ENCODE measurements around the gene TSACC. TPM values are rescaled to one million over a fixed set of nuclear protein-coding genes. Genes with fewer than 3 reads are reported as not detected.
A peak's percentile ranks its signal among the peaks of the same experiment; 100 is the strongest.

The TSACC gene
- total and polyA plus RNA-seq, 2 of the 8 experiments (the other 6 are each of a cell fraction or from before 2014, with no cell fraction given) = 1.0 to 5.0 TPM

GRCh38 chr1:156291226-156292061 lies 46.9 kb upstream of the TSACC start (continued):
- TF ChIP-seq RFX5 (IDR thresholded peaks at IDR 0.05; ENCODE audit: borderline replicate concordance, low read depth, low read length) = no peak
- TF ChIP-seq, protein P1, sequence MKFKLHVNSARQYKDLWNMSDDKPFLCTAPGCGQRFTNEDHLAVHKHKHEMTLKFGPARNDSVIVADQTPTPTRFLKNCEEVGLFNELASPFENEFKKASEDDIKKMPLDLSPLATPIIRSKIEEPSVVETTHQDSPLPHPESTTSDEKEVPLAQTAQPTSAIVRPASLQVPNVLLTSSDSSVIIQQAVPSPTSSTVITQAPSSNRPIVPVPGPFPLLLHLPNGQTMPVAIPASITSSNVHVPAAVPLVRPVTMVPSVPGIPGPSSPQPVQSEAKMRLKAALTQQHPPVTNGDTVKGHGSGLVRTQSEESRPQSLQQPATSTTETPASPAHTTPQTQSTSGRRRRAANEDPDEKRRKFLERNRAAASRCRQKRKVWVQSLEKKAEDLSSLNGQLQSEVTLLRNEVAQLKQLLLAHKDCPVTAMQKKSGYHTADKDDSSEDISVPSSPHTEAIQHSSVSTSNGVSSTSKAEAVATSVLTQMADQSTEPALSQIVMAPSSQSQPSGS (IDR thresholded peaks at IDR 0.05; ENCODE audit: low read length) = no peak
- TF ChIP-seq RBBP5 (IDR thresholded peaks at IDR 0.05; ENCODE audit: borderline replicate concordance, low read depth, low read length) = 0 out of 2 replicates have a peak, but pooled peaks have one; percentile 57
- TF ChIP-seq CHD1 (IDR thresholded peaks at IDR 0.05; ENCODE audit: low read depth, low read length) = no peak
- no peak for TF ChIP-seq EZH2 (IDR thresholded peaks at IDR 0.05; ENCODE audit: low read depth, low read length, severe bottlenecking)
- TF ChIP-seq BCL11A (IDR thresholded peaks at IDR 0.05; ENCODE audit: low read depth in 2 of 2, low read length in 2 of 2) = no peak
- no peak for TF ChIP-seq GABPA (IDR thresholded peaks at IDR 0.05; ENCODE audit: borderline replicate concordance, insufficient read depth, low read length)
- TF ChIP-seq POLR2A (IDR thresholded peaks at IDR 0.05; ENCODE audit: control extremely low read depth in 1 of 2, low read depth in 2 of 2, low read length in 2 of 2) = peak; percentile 31 to 59; a peak in 2 of 3 replicates
- TF ChIP-seq, protein P2, sequence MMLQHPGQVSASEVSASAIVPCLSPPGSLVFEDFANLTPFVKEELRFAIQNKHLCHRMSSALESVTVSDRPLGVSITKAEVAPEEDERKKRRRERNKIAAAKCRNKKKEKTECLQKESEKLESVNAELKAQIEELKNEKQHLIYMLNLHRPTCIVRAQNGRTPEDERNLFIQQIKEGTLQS (IDR thresholded peaks at IDR 0.05; ENCODE audit: insufficient read depth, low read depth, low read length) = no peak
- TF ChIP-seq TAF7 (optimal IDR thresholded peaks at IDR 0.05; ENCODE audit: borderline replicate concordance, low read depth, low read length) = peak; percentile 46
- no peak for TF ChIP-seq SP4 (IDR thresholded peaks at IDR 0.05; ENCODE audit: low read length)
- TF ChIP-seq SRF (IDR thresholded peaks at IDR 0.05; ENCODE audit: low read depth, low read length) = no peak
- TF ChIP-seq SIN3A (conservative IDR thresholded peaks at IDR 0.05 in 1 of 2, IDR thresholded peaks at IDR 0.05 in 1 of 2; ENCODE audit: low read depth in 1 of 2, low read length in 2 of 2) = peak in 1 of 2 experiments; percentile 61; a peak in 2 of 4 replicates
- TF ChIP-seq PHF8 (conservative IDR thresholded peaks at IDR 0.05; ENCODE audit: low read depth, low read length) = 0 out of 2 replicates have a peak, but pooled peaks have one; percentile 38
- TF ChIP-seq GTF2F1 (IDR thresholded peaks at IDR 0.05; ENCODE audit: borderline replicate concordance, low read depth, low read length) = no peak
- no peak for TF ChIP-seq CEBPB (IDR thresholded peaks at IDR 0.05; ENCODE audit: low read depth, low read length)
- TF ChIP-seq SAP30 (IDR thresholded peaks at IDR 0.05; ENCODE audit: insufficient read depth, insufficient replicate concordance, low read length) = no peak
- TF ChIP-seq JUN (IDR thresholded peaks at IDR 0.05; ENCODE audit: low read depth, low read length) = no peak
- TF ChIP-seq SUZ12 (IDR thresholded peaks at IDR 0.05; ENCODE audit: low read length) = no peak
- TF ChIP-seq CREB1 (IDR thresholded peaks at IDR 0.05) = peak; percentile 25; the same call in 1 of the 2 replicates
- peak; percentile 76 for TF ChIP-seq MAX (IDR thresholded peaks at IDR 0.05)

Measured in H1 (cell line).